ENCODE data around the gene LCORL.

The LCORL gene

DNA sequence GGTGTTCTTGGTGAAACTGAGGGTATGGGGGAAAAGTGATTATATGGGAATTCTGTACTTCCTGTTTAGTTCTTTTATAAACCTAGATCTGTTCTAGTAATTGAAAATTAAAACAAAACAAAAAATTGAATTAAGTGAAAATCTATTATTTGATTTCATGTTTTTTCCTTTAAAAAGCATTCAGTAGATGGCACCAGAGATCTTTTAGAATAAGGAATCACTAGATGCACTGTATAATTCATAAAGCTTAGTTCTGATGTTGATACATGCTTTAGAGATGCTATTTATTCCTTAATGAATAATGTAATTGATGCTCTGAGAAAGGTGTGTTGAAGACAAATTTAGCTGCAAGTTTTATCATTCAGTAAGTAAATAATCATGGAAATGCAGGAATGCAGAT, 87.3 kb downstream of the LCORL start:
- no peak overlapping the region for H3K4me3 ChIP-seq (ENCODE audit: low read depth, low read length)
- no peak for DNase-seq (ENCODE audit: low read depth, low spot score)
- ChIA-PET CTCF (interaction anchor here (0.9 to 1.0 kb wide), 2 partner anchors 36 to 658 kb away, joined by 3 to 6 read pairs; no protein-coding TSS in a partner anchor), POLR2A (no interaction called here)
- TF ChIP-seq, protein P1, sequence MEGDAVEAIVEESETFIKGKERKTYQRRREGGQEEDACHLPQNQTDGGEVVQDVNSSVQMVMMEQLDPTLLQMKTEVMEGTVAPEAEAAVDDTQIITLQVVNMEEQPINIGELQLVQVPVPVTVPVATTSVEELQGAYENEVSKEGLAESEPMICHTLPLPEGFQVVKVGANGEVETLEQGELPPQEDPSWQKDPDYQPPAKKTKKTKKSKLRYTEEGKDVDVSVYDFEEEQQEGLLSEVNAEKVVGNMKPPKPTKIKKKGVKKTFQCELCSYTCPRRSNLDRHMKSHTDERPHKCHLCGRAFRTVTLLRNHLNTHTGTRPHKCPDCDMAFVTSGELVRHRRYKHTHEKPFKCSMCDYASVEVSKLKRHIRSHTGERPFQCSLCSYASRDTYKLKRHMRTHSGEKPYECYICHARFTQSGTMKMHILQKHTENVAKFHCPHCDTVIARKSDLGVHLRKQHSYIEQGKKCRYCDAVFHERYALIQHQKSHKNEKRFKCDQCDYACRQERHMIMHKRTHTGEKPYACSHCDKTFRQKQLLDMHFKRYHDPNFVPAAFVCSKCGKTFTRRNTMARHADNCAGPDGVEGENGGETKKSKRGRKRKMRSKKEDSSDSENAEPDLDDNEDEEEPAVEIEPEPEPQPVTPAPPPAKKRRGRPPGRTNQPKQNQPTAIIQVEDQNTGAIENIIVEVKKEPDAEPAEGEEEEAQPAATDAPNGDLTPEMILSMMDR (IDR thresholded peaks at IDR 0.05; ENCODE audit: insufficient read depth, low read length, missing control alignments), result no peak

DNA sequence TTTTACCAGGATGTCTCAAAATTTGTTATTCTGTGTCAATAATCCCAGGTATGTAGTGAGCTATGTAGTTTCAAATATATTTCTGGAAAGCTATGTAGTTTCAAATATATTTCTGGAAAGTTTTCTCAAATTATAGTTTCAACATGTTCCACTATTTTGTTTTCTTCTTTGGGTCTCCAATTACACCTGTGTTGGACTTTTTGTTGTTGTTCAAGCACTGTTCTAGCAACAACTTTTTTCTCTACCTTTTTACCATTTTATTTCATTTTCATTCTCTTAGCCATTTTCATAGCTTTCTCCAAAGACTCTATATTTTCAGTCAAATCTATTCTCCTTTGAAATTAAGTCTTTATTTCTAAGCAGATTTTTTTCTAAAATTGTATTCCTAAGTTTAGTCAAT, 88.4 kb downstream of the LCORL start:
- ChIA-PET CTCF (no interaction called here), POLR2A (no interaction called here)
- TF ChIP-seq, protein P1 (IDR thresholded peaks at IDR 0.05; ENCODE audit: insufficient read depth, low read length, missing control alignments), result no peak
- no peak for DNase-seq (ENCODE audit: low read depth, low spot score)
- H3K4me3 ChIP-seq (ENCODE audit: low read depth, low read length), result no peak overlapping the region

DNA sequence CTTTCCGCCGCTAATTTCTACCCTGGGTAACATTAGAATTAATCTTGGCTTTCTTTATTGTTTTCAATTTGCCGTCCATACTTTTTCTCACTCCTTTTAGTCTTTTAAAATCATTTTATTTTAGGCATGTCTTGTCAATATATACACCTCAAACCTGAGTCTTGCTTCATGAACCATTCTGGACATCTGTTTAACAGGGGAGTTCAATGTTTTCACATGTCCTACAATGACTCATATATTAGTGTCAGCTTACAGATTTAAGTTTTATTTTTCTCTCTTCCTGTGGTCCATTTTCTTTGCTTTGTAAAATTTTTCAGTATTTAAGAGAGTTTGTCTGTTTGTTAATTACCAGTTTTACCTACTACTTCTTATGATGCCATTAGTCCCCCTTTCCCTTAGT, 89.5 kb downstream of the LCORL start:
- CTCF ChIA-PET, result no interaction called here
- no peak overlapping the region for H3K4me3 ChIP-seq (ENCODE audit: low read depth, low read length)
- TF ChIP-seq, protein P1 (IDR thresholded peaks at IDR 0.05; ENCODE audit: insufficient read depth, low read length, missing control alignments), result no peak
- DNase-seq (ENCODE audit: low read depth, low spot score), result no peak
- POLR2A ChIA-PET, result no interaction called here

DNA sequence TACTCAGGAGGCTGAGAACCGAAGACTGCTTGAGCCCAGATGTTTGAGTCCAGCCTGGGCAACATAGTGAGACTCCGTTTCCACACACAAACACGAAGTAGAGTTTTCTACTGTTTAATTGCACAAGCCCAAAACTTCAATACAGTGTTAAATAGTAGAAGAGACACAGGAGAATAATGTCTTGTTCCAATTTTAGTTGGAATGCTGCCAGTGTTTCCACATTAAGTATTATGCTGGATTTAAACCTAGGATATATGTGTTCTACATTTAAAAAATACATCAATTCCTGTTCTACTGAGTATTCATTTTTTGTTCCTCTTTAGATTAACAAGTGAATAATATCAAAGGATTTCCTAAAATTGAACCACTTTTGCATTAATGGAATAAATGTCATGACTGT, 91.3 kb downstream of the LCORL start:
- DNase-seq (ENCODE audit: low read depth, low spot score), result no peak
- CTCF ChIA-PET, result no interaction called here
- H3K4me3 ChIP-seq (ENCODE audit: low read depth, low read length), result no peak overlapping the region
- TF ChIP-seq, protein P1 (IDR thresholded peaks at IDR 0.05; ENCODE audit: insufficient read depth, low read length, missing control alignments), result no peak
- POLR2A ChIA-PET, result no interaction called here

DNA sequence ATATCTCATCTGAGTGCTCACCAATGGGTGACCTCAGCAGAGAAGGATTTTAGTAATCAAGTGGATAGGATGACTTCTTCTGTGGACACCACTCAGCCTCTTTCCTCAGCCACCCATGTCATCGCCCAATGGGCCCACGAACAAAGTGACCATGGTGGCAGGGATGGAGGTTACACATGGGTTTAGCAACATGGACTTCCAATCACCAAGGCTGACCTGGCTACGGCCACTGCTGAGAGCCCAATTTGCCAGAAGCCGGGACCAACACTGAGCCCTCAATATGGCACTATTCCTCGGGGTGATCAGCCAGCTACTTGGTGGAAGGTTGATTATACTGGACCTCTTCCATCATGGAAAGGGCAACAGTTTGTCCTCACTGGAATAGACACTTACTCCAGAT, 97.4 kb downstream of the LCORL start:
- CTCF ChIA-PET, result no interaction called here
- no peak overlapping the region for H3K4me3 ChIP-seq (ENCODE audit: low read depth, low read length)
- POLR2A ChIA-PET, result no interaction called here
- DNase-seq (ENCODE audit: low read depth, low spot score), result no peak
- TF ChIP-seq, protein P1 (IDR thresholded peaks at IDR 0.05; ENCODE audit: insufficient read depth, low read length, missing control alignments), result no peak

DNA sequence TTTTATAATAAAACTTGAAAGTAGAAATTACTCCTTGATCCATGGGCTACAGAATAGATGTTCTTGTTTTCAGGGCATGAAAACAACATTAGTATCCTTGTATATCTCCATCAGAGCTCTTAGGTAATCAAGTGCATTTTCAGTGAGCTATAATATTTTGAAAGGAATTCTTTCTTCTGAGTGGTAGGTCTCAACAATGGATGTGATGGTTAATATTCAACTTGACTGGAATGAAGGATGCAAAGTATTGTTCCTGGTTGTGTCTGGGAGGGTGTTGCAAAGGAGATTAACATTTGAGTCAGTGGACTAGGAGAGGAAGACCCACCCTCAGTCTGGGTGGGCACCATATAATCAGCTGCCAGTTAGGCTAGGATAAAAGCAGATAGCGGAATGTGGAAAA, 100.1 kb downstream of the LCORL start:
- DNase-seq (ENCODE audit: low read depth, low spot score), result no peak
- TF ChIP-seq, protein P1 (IDR thresholded peaks at IDR 0.05; ENCODE audit: insufficient read depth, low read length, missing control alignments), result no peak
- ChIA-PET POLR2A (no interaction called here), CTCF (interaction anchor here (0.8 kb wide), 1 partner anchor 14 kb away, joined by 3 read pairs; no protein-coding TSS in a partner anchor)
- no peak overlapping the region for H3K4me3 ChIP-seq (ENCODE audit: low read depth, low read length)

All from AG04449 (cell line).